ENCODE measurements around the gene SAMD4B.

DNA sequence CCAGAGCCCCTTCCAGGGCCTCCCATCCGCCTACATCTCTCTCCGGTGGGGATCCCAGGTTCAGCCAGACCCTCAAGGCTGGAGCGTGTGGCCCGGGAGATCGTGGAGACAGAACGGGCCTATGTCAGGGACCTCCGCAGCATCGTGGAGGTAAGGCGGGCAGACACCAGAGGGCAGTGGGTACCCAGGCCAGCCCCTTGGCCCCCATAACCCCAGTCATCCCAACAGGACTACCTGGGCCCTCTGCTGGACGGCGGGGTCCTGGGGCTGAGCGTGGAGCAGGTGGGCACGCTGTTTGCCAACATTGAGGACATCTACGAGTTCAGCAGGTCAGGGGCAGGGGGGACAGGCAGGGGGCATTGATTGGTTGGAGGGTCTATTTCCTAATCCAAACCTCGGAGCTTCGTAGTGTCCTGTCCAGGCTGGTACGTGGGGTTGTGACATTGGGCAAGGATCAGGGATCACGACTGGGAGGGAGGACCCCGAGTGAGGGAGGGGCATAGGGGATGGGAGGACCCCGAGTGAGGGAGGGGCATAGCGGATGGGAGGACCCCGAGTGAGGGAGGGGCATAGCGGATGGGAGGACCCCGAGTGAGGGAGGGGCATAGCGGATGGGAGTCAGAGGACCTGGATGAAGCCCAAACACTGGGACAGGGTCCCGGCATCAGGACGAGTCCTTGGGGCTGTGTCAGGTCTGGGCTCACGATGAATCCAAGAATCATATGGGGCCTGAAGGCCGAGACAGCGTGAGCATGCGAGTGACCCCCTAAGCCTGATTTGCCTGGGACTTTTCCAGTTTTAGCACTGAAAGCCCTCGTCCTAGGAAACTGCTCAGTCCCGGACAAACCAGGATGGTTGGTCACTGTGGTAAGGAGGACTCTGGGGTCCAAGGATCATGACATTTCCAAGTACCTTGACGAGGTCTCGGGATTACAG is 73.2 kb downstream of the SAMD4B start:
- no peak; the same call in 1 of the 2 replicates for TF ChIP-seq POLR2A (IDR thresholded peaks at IDR 0.05; ENCODE audit: low read depth, low read length)
- no peak for TF ChIP-seq TAF1 (IDR thresholded peaks at IDR 0.05; ENCODE audit: borderline replicate concordance, low read depth, low read length)
- no peak for TF ChIP-seq POLR2AphosphoS5 (IDR thresholded peaks at IDR 0.05; ENCODE audit: low read depth, low read length)

Measured in GM12892 (cell line).